Vagina (tissue), 2 donors: ENCODE measurements around the gene LDLRAD4. TPM values are rescaled to one million over a fixed set of nuclear protein-coding genes. Genes with fewer than 3 reads are reported as not detected.

Experiments
- DNase-seq, 2 donors: peaks; one replicate each; pipeline ENCODE4 v3.0.0-alpha.2; 2017; ENCODE audit errors: extremely low spot score in 2 of 2
- H3K27ac ChIP-seq: fragments of 200-600 bp; sonication (generic); one replicate; pipeline ENCODE4 v1.5.1; 2019
- H3K27me3 ChIP-seq: fragments of 200-600 bp; sonication (generic); one replicate; pipeline ENCODE4 v1.5.1; 2019
- H3K36me3 ChIP-seq, 2 donors: fragments of 200-600 bp; sonication (generic); one replicate each; pipeline ENCODE4 v1.5.1; 2017 to 2019
- H3K4me1 ChIP-seq: fragments of 200-600 bp; sonication (generic); one replicate; pipeline ENCODE4 v1.5.1; 2019
- H3K4me3 ChIP-seq, 2 donors: fragments of 200-600 bp; sonication (generic); 1 replicate in 1 of 2; 2 replicates in 1 of 2; pipeline ENCODE4 v1.5.1; 2016 to 2019
- H3K9me3 ChIP-seq: fragments of 200-600 bp; sonication (generic); one replicate; pipeline ENCODE4 v1.5.1; 2019
- POLR2A ChIP-seq, 2 donors: fragments of 450-650 bp; IDR thresholded peaks; one replicate each; pipeline ENCODE4 v1.6.1; 2017; ENCODE audit warnings: antibody characterized with exemption in 2 of 2, mild to moderate bottlenecking in 2 of 2, moderate library complexity in 2 of 2
- POLR2AphosphoS5 ChIP-seq, 2 donors: sonication (generic); formaldehyde crosslinking; IDR thresholded peaks; one replicate each; pipeline ENCODE4 v1.9.0; 2017; ENCODE audit warnings: antibody characterized with exemption in 2 of 2, mild to moderate bottlenecking in 2 of 2, low read depth in 1 of 2; ENCODE audit not compliant: insufficient read depth in 1 of 2
- intact Hi-C: fragments of 100-400 bp; cut with DNase I; formaldehyde crosslinking; loops from one replicate; pipeline ENCODE4 v1.15.1; 2023
- total RNA-seq: library from RNA; depleted of rRNA; stranded (reverse); fragments of >200 nt; gene quantifications from one replicate; pipeline ENCODE4 v1.2.3, GENCODE V29; 2016
- TF ChIP-seq, protein P1 (sequence below), 3 experiments: fragments of 450-650 bp in 2 of 3; fragments of 200-600 bp in 1 of 3; sonication (generic) in 1 of 3; IDR thresholded peaks; one replicate each; pipeline ENCODE4 v1.5.1; 2017 to 2019; ENCODE audit warnings: antibody characterized with exemption in 3 of 3, mild to moderate bottlenecking in 2 of 3, moderate library complexity in 2 of 3

The LDLRAD4 gene
- total RNA-seq, 1 donor from 2014 or later = 24.3 TPM

- TF ChIP-seq, protein P1, sequence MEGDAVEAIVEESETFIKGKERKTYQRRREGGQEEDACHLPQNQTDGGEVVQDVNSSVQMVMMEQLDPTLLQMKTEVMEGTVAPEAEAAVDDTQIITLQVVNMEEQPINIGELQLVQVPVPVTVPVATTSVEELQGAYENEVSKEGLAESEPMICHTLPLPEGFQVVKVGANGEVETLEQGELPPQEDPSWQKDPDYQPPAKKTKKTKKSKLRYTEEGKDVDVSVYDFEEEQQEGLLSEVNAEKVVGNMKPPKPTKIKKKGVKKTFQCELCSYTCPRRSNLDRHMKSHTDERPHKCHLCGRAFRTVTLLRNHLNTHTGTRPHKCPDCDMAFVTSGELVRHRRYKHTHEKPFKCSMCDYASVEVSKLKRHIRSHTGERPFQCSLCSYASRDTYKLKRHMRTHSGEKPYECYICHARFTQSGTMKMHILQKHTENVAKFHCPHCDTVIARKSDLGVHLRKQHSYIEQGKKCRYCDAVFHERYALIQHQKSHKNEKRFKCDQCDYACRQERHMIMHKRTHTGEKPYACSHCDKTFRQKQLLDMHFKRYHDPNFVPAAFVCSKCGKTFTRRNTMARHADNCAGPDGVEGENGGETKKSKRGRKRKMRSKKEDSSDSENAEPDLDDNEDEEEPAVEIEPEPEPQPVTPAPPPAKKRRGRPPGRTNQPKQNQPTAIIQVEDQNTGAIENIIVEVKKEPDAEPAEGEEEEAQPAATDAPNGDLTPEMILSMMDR (IDR thresholded peaks at IDR 0.05) = no peak
- TF ChIP-seq POLR2A (IDR thresholded peaks at IDR 0.05) (no peak), POLR2AphosphoS5 (IDR thresholded peaks at IDR 0.05; ENCODE audit: insufficient read depth in 1 of 2, low read depth in 1 of 2) (no peak)
- no peaks in the 10 kb centered on the region for H3K27me3 ChIP-seq
- DNase-seq = no peak
- H3K36me3 ChIP-seq = no peaks in the 10 kb centered on the region
- H3K4me1 ChIP-seq = no peaks in the 10 kb centered on the region
- no peak overlapping the region for H3K27ac ChIP-seq
- H3K4me3 ChIP-seq = no peak overlapping the region
- intact Hi-C loops = no loop called here
- H3K9me3 ChIP-seq = no peaks in the 10 kb centered on the region
Observed at GRCh38 chr18:13513021-13513420, 294.5 kb downstream of the LDLRAD4 start.

- intact Hi-C loops = no loop called here
- Histone ChIP-seq H3K4me1 (no peaks in the 10 kb centered on the region), H3K36me3 (no peaks in the 10 kb centered on the region), H3K9me3 (no peaks in the 10 kb centered on the region), H3K4me3 (no peak overlapping the region), H3K27me3 (no peaks in the 10 kb centered on the region), H3K27ac (no peak overlapping the region)
- no peak for TF ChIP-seq POLR2AphosphoS5 (IDR thresholded peaks at IDR 0.05; ENCODE audit: insufficient read depth in 1 of 2, low read depth in 1 of 2)
- TF ChIP-seq, protein P1 (IDR thresholded peaks at IDR 0.05) = no peak
- no peak for TF ChIP-seq POLR2A (IDR thresholded peaks at IDR 0.05)
- no peak for DNase-seq
Observed at GRCh38 chr18:13513481-13513880, 294.9 kb downstream of the LDLRAD4 start.

DNA sequence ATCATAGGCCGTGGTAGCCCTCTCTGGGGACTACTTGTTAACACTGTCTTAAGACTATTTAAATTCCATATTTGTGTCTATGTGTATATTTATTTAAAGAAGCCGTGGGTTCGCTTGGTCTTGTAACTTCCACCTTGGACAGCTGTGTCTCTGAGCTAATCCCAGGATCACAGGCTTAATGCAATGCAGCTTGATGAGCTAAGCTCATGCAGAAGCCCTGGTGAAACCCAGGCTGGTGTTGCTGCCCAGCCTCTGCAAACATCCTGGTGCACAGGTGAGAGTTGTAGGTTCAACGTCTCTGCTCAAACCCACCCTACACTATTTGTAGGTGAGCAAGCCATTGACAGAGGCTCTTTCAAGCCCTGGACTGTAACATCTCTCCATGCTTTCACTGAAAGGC is 296.0 kb downstream of the LDLRAD4 start:
- H3K27ac ChIP-seq = no peak overlapping the region
- no peaks in the 10 kb centered on the region for H3K4me1 ChIP-seq
- H3K4me3 ChIP-seq = no peak overlapping the region
- TF ChIP-seq POLR2A (IDR thresholded peaks at IDR 0.05) (no peak), POLR2AphosphoS5 (IDR thresholded peaks at IDR 0.05; ENCODE audit: insufficient read depth in 1 of 2, low read depth in 1 of 2) (no peak)
- TF ChIP-seq, protein P1 (IDR thresholded peaks at IDR 0.05) = no peak
- DNase-seq = no peak
- intact Hi-C loops = no loop called here
- no peaks in the 10 kb centered on the region for H3K9me3 ChIP-seq
- no peaks in the 10 kb centered on the region for H3K36me3 ChIP-seq
- no peaks in the 10 kb centered on the region for H3K27me3 ChIP-seq

DNA sequence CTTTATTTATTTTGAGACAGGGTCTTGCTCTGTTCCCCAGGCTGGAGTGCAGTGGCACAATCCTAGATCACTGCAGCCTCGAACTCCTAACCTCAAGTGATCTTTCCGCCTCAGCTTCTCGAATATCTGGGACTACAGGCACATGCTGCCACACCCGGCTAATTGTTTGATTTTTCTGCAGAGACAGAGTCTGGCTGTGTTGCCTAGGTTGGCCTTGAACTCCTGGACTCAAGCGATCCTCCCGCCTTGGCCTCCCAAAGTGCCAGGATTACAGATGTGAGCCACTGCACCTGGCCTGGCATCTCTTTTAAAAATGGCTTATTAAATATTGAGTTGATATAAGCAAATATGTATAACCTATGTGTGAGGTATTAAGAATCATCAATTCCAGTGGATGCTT is 298.3 kb downstream of the LDLRAD4 start:
- H3K36me3 ChIP-seq = no peaks in the 10 kb centered on the region
- no peak for DNase-seq
- no peak overlapping the region for H3K27ac ChIP-seq
- no peaks in the 10 kb centered on the region for H3K9me3 ChIP-seq
- intact Hi-C loops = no loop called here
- no peak for TF ChIP-seq POLR2A (IDR thresholded peaks at IDR 0.05)
- H3K4me1 ChIP-seq = no peaks in the 10 kb centered on the region
- H3K27me3 ChIP-seq = no peaks in the 10 kb centered on the region
- no peak overlapping the region for H3K4me3 ChIP-seq

DNA sequence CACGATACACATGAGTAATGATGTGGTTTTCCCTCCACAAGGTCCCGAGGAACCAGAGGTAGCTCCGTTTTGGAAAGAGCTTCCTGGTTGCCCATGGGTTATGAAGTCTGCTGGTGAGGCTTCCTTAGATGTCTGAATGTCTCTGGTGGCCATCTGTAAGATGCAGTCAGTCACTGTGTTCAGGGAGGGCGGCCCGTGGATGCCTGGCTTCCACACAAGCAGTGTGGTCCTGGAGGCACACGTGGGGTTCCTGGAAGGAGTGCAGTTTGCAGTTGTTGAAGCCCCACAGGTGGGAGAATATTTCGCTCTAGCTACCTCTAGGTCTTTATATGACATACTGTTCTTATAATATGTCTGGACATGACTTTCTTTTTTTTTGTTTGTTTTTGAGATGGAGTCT is 298.8 kb downstream of the LDLRAD4 start:
- Histone ChIP-seq H3K36me3 (no peaks in the 10 kb centered on the region), H3K9me3 (no peaks in the 10 kb centered on the region), H3K27ac (no peak overlapping the region), H3K27me3 (no peaks in the 10 kb centered on the region), H3K4me3 (no peak overlapping the region), H3K4me1 (no peaks in the 10 kb centered on the region)
- intact Hi-C loops = no loop called here
- TF ChIP-seq POLR2AphosphoS5 (IDR thresholded peaks at IDR 0.05; ENCODE audit: insufficient read depth in 1 of 2, low read depth in 1 of 2) (no peak), POLR2A (IDR thresholded peaks at IDR 0.05) (no peak)
- TF ChIP-seq, protein P1 (IDR thresholded peaks at IDR 0.05) = no peak
- no peak for DNase-seq

- Histone ChIP-seq H3K9me3 (no peaks in the 10 kb centered on the region), H3K4me1 (no peaks in the 10 kb centered on the region), H3K27me3 (no peaks in the 10 kb centered on the region), H3K36me3 (no peaks in the 10 kb centered on the region), H3K4me3 (no peak overlapping the region), H3K27ac (no peak overlapping the region)
- intact Hi-C loops = no loop called here
- TF ChIP-seq POLR2AphosphoS5 (IDR thresholded peaks at IDR 0.05; ENCODE audit: insufficient read depth in 1 of 2, low read depth in 1 of 2) = no peak
- TF ChIP-seq POLR2A (IDR thresholded peaks at IDR 0.05) = no peak
- TF ChIP-seq, protein P1 (IDR thresholded peaks at IDR 0.05) = no peak
- no peak for DNase-seq
Observed at GRCh38 chr18:13518382-13518781, 299.8 kb downstream of the LDLRAD4 start.
